ENCODE results near the gene VN1R2. TPM values are rescaled to one million over a fixed set of nuclear protein-coding genes. Genes with fewer than 3 reads are reported as not detected.
"Not testable (repeated sequence)": the region's sequence is repeated elsewhere in the genome, so short reads cannot be mapped to it uniquely, and the experiment has no call there.

Gene VN1R2
- total and polyA plus RNA-seq, 2 donors (not counting 1 experiment from before 2014, with no cell fraction given), result not detected

DNA sequence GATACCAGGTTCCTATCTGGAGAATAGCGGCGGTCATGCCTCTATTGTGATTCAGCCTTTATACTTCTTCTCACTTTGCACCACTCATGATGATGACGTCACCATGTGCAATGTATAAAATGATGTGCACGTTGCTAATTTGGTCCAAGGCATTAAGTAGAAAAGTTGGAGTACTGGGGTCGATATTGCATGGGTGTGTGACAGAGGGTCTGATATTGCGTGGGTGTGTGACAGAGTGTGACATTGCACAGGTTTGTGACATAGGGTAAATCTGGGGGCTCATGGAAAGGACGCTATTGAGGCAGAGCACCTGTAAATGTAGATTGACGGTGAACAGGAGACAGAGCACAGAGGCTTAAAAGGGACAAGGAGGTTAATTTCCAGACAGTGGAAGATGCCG is 14.0 kb downstream of the VN1R2 start:
- Histone ChIP-seq H3K36me3 (replicated peaks in 1 of 2; ENCODE audit: control extremely low read depth in 1 of 2, control insufficient read depth in 1 of 2, extremely low read depth in 1 of 2, insufficient read depth in 2 of 2, low read length in 1 of 2) (no peaks in the 10 kb centered on the region), H4K20me1 (ENCODE audit: control insufficient read depth, insufficient read depth, low read length, poor library complexity, severe bottlenecking) (no peaks in the 10 kb centered on the region), H3K79me2 (ENCODE audit: control insufficient read depth, insufficient read depth, low read length) (no peaks in the 10 kb centered on the region), H2AFZ (ENCODE audit: insufficient read depth, low read depth, low read length, poor library complexity, severe bottlenecking) (no peak overlapping the region), H3K27me3 (replicated peaks in 1 of 4; ENCODE audit: control extremely low read depth in 1 of 4, control insufficient read depth in 3 of 4, insufficient read depth in 4 of 4, low read length in 3 of 4) (no peaks in the 10 kb centered on the region), H3K9ac (ENCODE audit: low read length) (no peak overlapping the region), H3K27ac (ENCODE audit: low read length in 2 of 2) (no peak overlapping the region), H3K4me2 (replicated peaks; ENCODE audit: low read depth, low read length, poor library complexity, severe bottlenecking) (no peak overlapping the region), H3K4me1 (ENCODE audit: control insufficient read depth in 2 of 2, insufficient read depth in 2 of 2, low read length in 2 of 2) (no peaks in the 10 kb centered on the region), H3K9me3 (ENCODE audit: control extremely low read depth in 1 of 3, control insufficient read depth in 2 of 3, insufficient read depth in 1 of 3, low read length in 2 of 3) (peaks cover 0 to 24% (median 2%) of the 10 kb centered on the region in 3 donors), H3K4me3 (ENCODE audit: control extremely low read depth in 1 of 5, extremely low read depth in 1 of 5, insufficient read depth in 1 of 5, low read depth in 2 of 5, low read length in 4 of 5) (no peak overlapping the region)
- no peak for DNase-seq
- 90% methylated on average over 6 of the region's 9 CpGs for WGBS (ENCODE audit: insufficient coverage)
- TF ChIP-seq, protein P1, sequence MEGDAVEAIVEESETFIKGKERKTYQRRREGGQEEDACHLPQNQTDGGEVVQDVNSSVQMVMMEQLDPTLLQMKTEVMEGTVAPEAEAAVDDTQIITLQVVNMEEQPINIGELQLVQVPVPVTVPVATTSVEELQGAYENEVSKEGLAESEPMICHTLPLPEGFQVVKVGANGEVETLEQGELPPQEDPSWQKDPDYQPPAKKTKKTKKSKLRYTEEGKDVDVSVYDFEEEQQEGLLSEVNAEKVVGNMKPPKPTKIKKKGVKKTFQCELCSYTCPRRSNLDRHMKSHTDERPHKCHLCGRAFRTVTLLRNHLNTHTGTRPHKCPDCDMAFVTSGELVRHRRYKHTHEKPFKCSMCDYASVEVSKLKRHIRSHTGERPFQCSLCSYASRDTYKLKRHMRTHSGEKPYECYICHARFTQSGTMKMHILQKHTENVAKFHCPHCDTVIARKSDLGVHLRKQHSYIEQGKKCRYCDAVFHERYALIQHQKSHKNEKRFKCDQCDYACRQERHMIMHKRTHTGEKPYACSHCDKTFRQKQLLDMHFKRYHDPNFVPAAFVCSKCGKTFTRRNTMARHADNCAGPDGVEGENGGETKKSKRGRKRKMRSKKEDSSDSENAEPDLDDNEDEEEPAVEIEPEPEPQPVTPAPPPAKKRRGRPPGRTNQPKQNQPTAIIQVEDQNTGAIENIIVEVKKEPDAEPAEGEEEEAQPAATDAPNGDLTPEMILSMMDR (IDR thresholded peaks at IDR 0.05), result no peak
- TF ChIP-seq EZH2 (IDR thresholded peaks at IDR 0.05; ENCODE audit: borderline replicate concordance, insufficient read depth, low read depth, low read length, poor library complexity, severe bottlenecking), result no peak
- POLR2A ChIA-PET, result no interaction called here
- Mint-ChIP-seq H3K27ac (no peak overlapping the region), H3K4me1 (no peaks in the 10 kb centered on the region), H3K4me3 (no peak overlapping the region), H3K27me3 (peaks cover 4% of the 10 kb centered on the region), H3K9me3 (ENCODE audit: insufficient read depth) (peaks cover 20% of the 10 kb centered on the region)
- CTCF ChIA-PET, result no interaction called here
- intact Hi-C loops (cut with micrococcal nuclease), result no loop called here
- ATAC-seq (ENCODE audit: low read depth), result no peak

DNA sequence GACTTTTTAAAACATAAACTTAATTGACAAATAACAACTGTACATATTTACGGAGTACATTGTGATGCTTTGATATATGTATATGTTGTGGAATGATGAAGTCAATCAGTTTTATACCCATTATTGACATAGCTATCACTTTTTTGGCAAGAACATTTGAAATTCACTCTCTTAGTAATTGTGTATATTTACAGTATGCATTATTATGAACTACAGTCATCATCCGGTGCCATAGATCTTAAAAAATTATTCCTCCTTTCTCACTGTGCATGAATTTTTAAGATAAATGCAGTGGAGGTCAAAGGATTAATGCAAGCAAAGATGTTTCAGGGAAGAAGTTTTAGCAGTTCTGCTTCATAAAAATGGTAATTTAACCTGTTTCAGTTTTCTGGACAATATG is 17.4 kb downstream of the VN1R2 start:
- DNase-seq, result no peak
- no peak overlapping the region for H2AFZ ChIP-seq (ENCODE audit: insufficient read depth, low read depth, low read length, poor library complexity, severe bottlenecking)
- no peak overlapping the region for H3K4me2 ChIP-seq (replicated peaks; ENCODE audit: low read depth, low read length, poor library complexity, severe bottlenecking)
- no peaks in the 10 kb centered on the region for H3K79me2 ChIP-seq (ENCODE audit: control insufficient read depth, insufficient read depth, low read length)
- H3K27ac ChIP-seq (ENCODE audit: low read length in 2 of 2), result no peak overlapping the region
- H3K4me3 ChIP-seq (ENCODE audit: control extremely low read depth in 1 of 5, extremely low read depth in 1 of 5, insufficient read depth in 1 of 5, low read depth in 2 of 5, low read length in 4 of 5), result no peak overlapping the region
- H3K27me3 ChIP-seq (replicated peaks in 1 of 4; ENCODE audit: control extremely low read depth in 1 of 4, control insufficient read depth in 3 of 4, insufficient read depth in 4 of 4, low read length in 3 of 4), result no peaks in the 10 kb centered on the region
- H4K20me1 ChIP-seq (ENCODE audit: control insufficient read depth, insufficient read depth, low read length, poor library complexity, severe bottlenecking), result no peaks in the 10 kb centered on the region
- no peak overlapping the region for H3K4me3 Mint-ChIP-seq
- H3K9ac ChIP-seq (ENCODE audit: low read length), result no peak overlapping the region
- intact Hi-C loops (cut with micrococcal nuclease), result no loop called here
- H3K27ac Mint-ChIP-seq, result no peak overlapping the region
- peaks cover 0 to 23% (median 2%) of the 10 kb centered on the region in 3 donors for H3K9me3 ChIP-seq (ENCODE audit: control extremely low read depth in 1 of 3, control insufficient read depth in 2 of 3, insufficient read depth in 1 of 3, low read length in 2 of 3)
- peaks cover 4% of the 10 kb centered on the region for H3K27me3 Mint-ChIP-seq
- no peaks in the 10 kb centered on the region for H3K4me1 ChIP-seq (ENCODE audit: control insufficient read depth in 2 of 2, insufficient read depth in 2 of 2, low read length in 2 of 2)
- H3K36me3 ChIP-seq (replicated peaks in 1 of 2; ENCODE audit: control extremely low read depth in 1 of 2, control insufficient read depth in 1 of 2, extremely low read depth in 1 of 2, insufficient read depth in 2 of 2, low read length in 1 of 2), result no peaks in the 10 kb centered on the region
- CTCF ChIA-PET, result no interaction called here
- POLR2A ChIA-PET, result no interaction called here
- no peak for ATAC-seq (ENCODE audit: low read depth)
- peaks cover 15% of the 10 kb centered on the region for H3K9me3 Mint-ChIP-seq (ENCODE audit: insufficient read depth)
- no peak for TF ChIP-seq EZH2 (IDR thresholded peaks at IDR 0.05; ENCODE audit: borderline replicate concordance, insufficient read depth, low read depth, low read length, poor library complexity, severe bottlenecking)
- TF ChIP-seq, protein P1 (IDR thresholded peaks at IDR 0.05), result no peak
- H3K4me1 Mint-ChIP-seq, result no peaks in the 10 kb centered on the region
- WGBS (ENCODE audit: insufficient coverage), result no CpG with 5 or more reads among the region's 2 CpGs

DNA sequence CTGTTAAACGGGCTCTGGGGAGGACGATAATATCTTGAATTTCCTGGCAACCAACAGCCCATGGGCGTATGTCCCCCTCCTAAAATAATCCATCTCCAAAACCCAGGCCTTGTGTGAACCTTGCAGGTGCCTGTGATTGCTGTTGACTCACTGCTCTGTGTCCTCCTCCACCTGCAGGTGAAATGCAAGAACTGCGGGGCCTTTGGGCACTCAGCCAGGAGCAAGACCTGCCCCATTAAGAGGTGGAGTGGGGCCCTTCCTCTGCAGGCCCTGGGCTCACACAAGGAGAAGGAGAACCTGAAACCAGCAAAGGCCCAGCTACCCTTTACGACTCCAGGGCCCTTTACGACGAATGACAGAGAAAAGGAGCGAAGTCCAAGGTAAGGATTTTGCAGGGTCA is 23.9 kb downstream of the VN1R2 start:
- H3K27ac ChIP-seq (ENCODE audit: low read length in 2 of 2); H4K20me1 ChIP-seq (ENCODE audit: control insufficient read depth, insufficient read depth, low read length, poor library complexity, severe bottlenecking); H3K36me3 ChIP-seq (replicated peaks in 1 of 2; ENCODE audit: control extremely low read depth in 1 of 2, control insufficient read depth in 1 of 2, extremely low read depth in 1 of 2, insufficient read depth in 2 of 2, low read length in 1 of 2); H3K9ac ChIP-seq (ENCODE audit: low read length); H3K9me3 Mint-ChIP-seq (ENCODE audit: insufficient read depth); H3K79me2 ChIP-seq (ENCODE audit: control insufficient read depth, insufficient read depth, low read length); H3K27me3 ChIP-seq (replicated peaks in 1 of 4; ENCODE audit: control extremely low read depth in 1 of 4, control insufficient read depth in 3 of 4, insufficient read depth in 4 of 4, low read length in 3 of 4); H3K27ac Mint-ChIP-seq; H3K4me3 Mint-ChIP-seq; H3K4me2 ChIP-seq (replicated peaks; ENCODE audit: low read depth, low read length, poor library complexity, severe bottlenecking); intact Hi-C loops (cut with micrococcal nuclease); CTCF ChIA-PET; H3K4me1 Mint-ChIP-seq; POLR2A ChIA-PET; H3K4me1 ChIP-seq (ENCODE audit: control insufficient read depth in 2 of 2, insufficient read depth in 2 of 2, low read length in 2 of 2); ATAC-seq (ENCODE audit: low read depth); H2AFZ ChIP-seq (ENCODE audit: insufficient read depth, low read depth, low read length, poor library complexity, severe bottlenecking); H3K27me3 Mint-ChIP-seq; H3K4me3 ChIP-seq (ENCODE audit: control extremely low read depth in 1 of 5, extremely low read depth in 1 of 5, insufficient read depth in 1 of 5, low read depth in 2 of 5, low read length in 4 of 5): not testable (repeated sequence)
- no CpG with 5 or more reads among the region's 8 CpGs for WGBS (ENCODE audit: insufficient coverage)
- peak; percentile 8 for DNase-seq
- peaks cover 0 to 24% (median 0%) of the 10 kb centered on the region in 3 donors for H3K9me3 ChIP-seq (ENCODE audit: control extremely low read depth in 1 of 3, control insufficient read depth in 2 of 3, insufficient read depth in 1 of 3, low read length in 2 of 3)

All from B cell (primary cell).